Prostate gland (tissue), 2 donors: ENCODE results near the gene SLC25A47.
A peak's percentile ranks its signal among the peaks of the same experiment; 100 is the strongest.

Source experiments
- POLR2A ChIP-seq: fragments of 450-650 bp; IDR thresholded peaks from one replicate; pipeline ENCODE4 v1.6.1; 2016; ENCODE audit warnings: antibody characterized with exemption, mild to moderate bottlenecking
- POLR2AphosphoS5 ChIP-seq: sonication (generic); formaldehyde crosslinking; IDR thresholded peaks from one replicate; pipeline ENCODE4 v1.6.1; 2017; ENCODE audit warnings: antibody characterized with exemption
- TF ChIP-seq, protein P1 (sequence below), 4 experiments: fragments of 200-600 bp in 2 of 4; fragments of 450-650 bp in 2 of 4; sonication (generic) in 2 of 4; IDR thresholded peaks; 1 replicate in 3 of 4; 2 replicates in 1 of 4; pipeline ENCODE4 v1.5.1; 2016 to 2019; ENCODE audit warnings: antibody characterized with exemption in 4 of 4, mild to moderate bottlenecking in 2 of 4, moderate library complexity in 2 of 4

DNA sequence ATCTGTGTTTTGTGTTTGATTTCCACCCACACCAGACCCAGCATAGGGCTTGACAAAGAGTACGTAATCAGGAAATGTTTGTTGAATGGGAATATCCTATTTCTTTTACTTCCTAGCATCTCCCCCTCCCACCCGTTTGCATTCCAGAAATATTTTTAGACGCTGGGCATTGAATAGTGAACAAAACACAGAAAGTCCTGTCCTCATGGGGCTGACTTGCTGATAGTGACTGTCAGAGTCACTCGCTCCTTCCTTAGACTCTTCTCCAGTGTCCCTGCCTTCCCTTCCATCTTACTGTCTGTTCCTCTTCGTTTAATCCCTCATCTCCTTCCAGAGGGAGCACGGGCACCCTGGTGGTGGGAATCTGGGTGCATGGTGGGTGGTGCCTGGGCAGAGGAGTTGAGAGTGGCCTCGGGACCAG lies 53.6 kb downstream of the SLC25A47 start:
- TF ChIP-seq, protein P1, sequence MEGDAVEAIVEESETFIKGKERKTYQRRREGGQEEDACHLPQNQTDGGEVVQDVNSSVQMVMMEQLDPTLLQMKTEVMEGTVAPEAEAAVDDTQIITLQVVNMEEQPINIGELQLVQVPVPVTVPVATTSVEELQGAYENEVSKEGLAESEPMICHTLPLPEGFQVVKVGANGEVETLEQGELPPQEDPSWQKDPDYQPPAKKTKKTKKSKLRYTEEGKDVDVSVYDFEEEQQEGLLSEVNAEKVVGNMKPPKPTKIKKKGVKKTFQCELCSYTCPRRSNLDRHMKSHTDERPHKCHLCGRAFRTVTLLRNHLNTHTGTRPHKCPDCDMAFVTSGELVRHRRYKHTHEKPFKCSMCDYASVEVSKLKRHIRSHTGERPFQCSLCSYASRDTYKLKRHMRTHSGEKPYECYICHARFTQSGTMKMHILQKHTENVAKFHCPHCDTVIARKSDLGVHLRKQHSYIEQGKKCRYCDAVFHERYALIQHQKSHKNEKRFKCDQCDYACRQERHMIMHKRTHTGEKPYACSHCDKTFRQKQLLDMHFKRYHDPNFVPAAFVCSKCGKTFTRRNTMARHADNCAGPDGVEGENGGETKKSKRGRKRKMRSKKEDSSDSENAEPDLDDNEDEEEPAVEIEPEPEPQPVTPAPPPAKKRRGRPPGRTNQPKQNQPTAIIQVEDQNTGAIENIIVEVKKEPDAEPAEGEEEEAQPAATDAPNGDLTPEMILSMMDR (IDR thresholded peaks at IDR 0.05), result peak in 1 of 4 experiments; percentile 13
- no peak for TF ChIP-seq POLR2AphosphoS5
- TF ChIP-seq POLR2A, result no peak
